GM21825 (cell line): ENCODE data around the gene KCNIP3.

ENCODE experiments used
- ATAC-seq: cut with Tn5 transposase; IDR thresholded peaks from one replicate; pipeline ENCODE4 v1.9.1; 2021; ENCODE audit warnings: mild to moderate bottlenecking, moderate library complexity; ENCODE audit not compliant: unreplicated experiment

The KCNIP3 gene

GRCh38 chr2:95380731-95381130 lies 83.6 kb downstream of the KCNIP3 start:
- ATAC-seq: no peak

GRCh38 chr2:95381212-95382191 lies 84.4 kb downstream of the KCNIP3 start:
- no peak for ATAC-seq

GRCh38 chr2:95382192-95382591 lies 85.0 kb downstream of the KCNIP3 start:
- ATAC-seq: no peak

- no peak for ATAC-seq
Measured at GRCh38 chr2:95382686-95383634, 85.8 kb downstream of the KCNIP3 start.

GRCh38 chr2:95383635-95384027 lies 86.5 kb downstream of the KCNIP3 start:
- ATAC-seq: no peak

GRCh38 chr2:95384854-95385569 lies 87.9 kb downstream of the KCNIP3 start:
- no peak for ATAC-seq

GRCh38 chr2:95385570-95385984 lies 88.4 kb downstream of the KCNIP3 start:
- ATAC-seq: no peak

DNA sequence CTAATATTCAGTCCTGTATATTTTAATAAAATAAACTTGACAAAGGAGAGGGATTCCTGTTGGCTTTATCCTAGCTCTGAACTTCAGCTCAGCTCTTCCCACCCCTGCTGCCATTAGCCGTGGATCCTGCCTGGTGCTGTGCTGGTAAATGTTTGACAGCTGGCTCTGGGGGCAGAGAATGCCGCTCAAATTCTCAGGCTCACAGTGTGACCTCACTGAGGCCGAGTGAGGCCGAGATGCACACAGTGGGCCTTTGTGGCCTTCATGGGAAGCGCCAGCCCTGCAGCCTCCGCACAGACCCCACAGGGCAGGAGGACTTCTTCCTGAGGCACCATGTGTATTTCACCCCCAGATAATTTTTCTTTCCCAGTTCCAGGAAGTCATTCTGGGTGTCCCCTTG lies 88.9 kb downstream of the KCNIP3 start:
- ATAC-seq: no peak

- ATAC-seq: no peak
Measured at GRCh38 chr2:95387358-95387757, 90.2 kb downstream of the KCNIP3 start.

GRCh38 chr2:95388091-95388692 lies 91.0 kb downstream of the KCNIP3 start:
- no peak for ATAC-seq

DNA sequence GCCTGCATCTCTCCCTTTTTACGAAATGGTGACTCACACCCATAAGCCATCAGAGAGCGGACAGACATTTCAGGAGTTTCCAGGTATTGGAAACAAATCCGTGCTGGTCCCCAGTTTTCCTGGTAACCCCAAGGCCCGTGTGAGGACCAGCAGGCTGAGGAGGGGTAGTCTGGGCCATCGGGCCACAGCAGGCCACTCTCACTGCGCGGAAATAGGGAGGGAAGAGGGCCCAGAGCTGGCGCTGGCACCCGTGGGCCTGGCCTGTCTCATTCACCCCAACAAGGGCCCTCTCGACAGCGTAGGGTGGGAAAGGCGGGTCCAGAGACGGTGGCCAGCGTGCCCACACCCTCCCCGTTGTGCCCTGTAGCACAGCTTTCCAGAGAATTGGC lies 91.7 kb downstream of the KCNIP3 start:
- no peak for ATAC-seq

DNA sequence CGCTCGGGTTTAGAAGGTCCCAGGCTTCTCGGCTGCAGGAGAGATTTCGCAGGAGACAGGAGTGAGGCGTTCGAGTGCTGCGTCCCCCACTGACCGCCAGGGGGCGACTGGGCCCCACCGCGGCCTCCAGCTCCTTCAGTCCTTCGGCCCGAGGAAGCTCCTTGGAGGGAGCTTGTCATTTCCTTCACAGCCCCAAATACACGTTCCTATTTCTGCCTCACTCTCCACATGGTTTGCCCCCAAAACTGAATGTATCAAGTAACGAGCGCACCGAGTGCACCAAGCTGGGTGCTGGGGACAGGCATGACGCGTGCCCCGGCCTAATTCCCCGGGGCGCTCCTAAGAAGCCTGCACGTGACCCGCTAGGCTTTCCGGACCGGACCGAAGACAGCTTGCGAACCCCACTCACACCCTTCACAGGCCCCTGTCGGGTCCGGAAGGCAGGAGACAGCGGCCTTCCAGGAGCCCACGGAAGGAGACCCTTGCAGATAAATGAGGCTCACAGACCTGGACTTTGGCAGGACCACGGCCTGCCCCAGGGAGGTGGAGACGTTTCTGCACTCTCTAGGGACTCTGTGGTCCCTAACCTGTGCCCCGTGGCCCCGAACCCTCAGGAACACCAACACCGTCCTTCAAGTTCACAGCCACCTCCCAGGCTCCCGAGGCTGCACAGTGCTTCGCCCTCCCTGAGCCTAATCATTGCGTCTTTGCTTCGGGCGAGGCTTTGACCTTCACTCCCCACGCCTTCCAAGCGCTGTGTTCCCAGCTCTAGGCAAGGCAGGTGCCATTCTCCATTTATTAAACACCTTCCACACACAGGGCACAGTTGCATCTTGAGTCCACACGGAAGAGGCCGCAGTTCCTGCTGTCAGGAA lies 92.3 kb downstream of the KCNIP3 start:
- ATAC-seq: no peak

DNA sequence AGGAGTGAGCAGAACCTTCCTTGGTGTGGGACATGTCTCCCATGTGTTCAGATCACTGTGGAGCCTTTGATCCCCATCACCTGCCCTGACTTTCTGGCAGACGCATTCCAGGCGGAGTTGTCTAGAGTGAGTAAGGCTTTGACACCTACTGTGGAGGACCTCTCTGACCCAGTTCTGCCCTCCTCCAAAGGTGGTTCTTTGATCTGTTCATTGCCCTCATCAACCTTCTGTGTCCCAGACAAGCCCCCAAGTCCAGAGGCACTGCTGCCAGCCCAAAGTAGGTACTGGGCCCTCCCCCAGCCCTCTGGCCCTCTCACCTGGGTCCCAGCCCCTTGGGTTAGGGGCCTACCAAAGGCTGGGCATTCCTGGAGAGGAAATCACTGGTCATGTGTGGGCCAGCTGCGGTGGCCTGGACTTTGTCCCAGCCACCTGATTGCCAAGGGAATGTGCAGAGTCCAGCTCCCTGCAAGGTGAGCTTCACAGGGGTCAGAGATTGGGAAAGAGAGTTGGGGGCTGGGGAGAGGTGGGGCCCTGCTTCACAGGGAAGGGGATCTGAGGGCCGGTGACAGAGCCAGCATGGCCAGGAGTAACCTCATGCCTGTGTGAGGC lies 93.2 kb downstream of the KCNIP3 start:
- no peak for ATAC-seq

DNA sequence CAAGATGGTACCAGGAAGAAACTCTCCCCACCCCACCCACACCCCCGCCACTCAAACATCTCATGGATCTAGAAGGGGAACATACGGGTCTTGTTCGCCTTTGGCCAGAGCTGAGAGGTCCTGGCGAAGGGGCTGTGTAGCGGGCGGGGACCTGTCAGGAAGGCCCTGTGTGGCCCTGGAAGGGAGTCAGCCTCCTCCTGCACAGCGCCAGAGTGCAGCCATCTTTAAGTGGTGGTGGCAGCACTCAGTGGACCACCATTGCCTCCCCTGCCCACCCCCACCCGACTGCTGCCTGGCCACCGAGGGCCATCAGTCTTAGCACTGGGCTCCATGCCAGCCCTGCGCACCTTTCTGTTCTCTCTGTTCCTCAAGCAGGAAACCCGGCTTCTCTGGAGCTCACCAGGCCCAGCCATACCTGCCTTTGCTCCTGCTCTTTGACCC lies 93.8 kb downstream of the KCNIP3 start:
- ATAC-seq: no peak

DNA sequence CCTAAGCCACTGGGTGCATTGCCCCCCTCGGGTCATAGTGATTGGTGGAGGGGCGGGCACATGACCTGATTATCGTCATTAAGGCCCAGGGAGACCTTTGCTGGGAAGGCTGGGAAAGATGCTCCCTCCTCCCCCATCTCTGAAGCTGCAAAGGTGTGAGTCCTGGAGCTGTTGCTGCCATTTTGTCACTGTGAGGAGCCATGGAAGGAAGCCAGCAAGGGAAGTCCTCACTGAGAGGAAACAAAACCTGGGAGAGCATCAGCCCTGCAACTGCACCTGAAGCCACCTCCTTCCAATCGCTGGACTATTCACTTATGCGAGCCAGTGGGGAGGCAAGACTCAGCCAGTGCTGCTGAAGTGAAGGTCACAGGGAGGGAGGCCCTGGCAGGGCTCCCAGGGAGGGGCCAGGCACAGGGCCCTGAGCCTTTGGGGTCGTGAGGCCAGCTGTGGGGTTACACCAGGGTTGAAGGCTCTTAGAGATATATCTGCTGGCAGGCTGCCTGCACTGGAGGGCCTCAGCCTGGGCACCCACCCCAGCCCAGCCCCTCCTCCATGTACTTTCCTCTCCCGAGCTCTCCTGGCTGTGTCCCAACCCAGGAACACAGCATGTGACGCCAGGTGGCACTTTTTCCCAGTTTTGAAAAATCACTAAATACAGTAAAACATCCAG lies 94.6 kb downstream of the KCNIP3 start:
- no peak for ATAC-seq

DNA sequence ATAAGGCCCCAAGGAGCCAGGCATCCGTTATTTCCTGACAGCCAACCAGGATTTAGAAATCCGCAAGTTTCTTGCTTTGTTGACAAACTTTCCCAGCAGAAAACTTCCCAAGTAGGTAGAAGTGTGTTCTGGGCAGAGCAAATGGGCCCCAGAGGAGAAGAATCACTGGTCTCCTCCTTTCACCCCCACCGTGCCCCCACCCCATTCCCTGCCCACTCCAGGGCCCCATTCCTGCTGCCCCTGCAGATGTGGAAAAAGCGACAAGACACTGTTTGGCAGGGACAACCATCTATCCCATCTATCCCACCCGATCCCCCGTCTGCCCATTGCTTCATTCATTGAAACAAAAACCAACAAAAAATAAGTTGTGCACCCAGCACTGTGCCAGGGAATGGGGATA lies 95.2 kb downstream of the KCNIP3 start:
- no peak for ATAC-seq

DNA sequence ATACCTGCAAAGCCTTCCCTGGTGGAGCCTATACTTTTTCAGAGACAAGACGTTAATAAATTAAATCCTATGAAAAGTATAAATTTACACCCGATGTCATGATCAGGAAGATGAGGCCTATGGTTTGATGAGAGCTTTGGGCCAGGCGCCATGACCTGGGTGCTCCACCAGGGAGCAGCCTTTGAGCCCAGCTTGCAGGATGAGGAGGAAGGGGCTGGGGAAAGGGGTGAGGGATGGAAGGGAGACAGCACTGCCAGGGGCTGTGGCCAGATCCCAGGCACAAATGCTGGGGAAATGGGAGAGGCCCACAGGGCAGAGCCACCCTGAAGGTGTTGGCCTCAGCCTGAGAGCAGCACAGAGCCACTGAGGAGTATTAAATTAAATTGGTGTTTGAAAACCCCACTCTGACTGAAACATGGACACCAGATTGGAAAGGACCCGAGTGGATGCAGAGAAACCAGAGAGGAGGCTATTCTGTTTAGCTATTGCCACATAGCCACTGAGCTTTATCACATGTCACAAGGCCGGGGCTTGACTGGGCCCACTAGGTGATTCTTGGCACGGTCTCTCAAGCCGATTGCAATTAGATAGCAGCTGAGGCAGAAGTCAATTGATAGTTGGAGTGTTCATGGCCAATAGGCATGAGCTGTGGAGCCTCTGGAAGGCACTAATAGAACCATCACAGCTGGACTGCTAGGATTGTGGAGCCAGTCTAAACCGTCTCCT lies 95.7 kb downstream of the KCNIP3 start:
- no peak for ATAC-seq

GRCh38 chr2:95393901-95394300 lies 96.8 kb downstream of the KCNIP3 start:
- ATAC-seq: no peak
